IPS-18a (cell line): Measurements from ENCODE around the gene CPD.
"Not testable (repeated sequence)": the region's sequence is repeated elsewhere in the genome, so short reads cannot be mapped to it uniquely, and the experiment has no call there.

ENCODE experiments used
- H3K27ac ChIP-seq: one replicate; pipeline ENCODE4 v1.5.1; 2013; ENCODE audit warnings: low read length
- H3K27me3 ChIP-seq: one replicate; pipeline ENCODE4 v1.6.1; 2013; ENCODE audit warnings: mild to moderate bottlenecking, low read length; ENCODE audit not compliant: control insufficient read depth, insufficient read depth
- H3K36me3 ChIP-seq: one replicate; pipeline ENCODE4 v1.6.1; 2013; ENCODE audit warnings: low read depth, low read length; ENCODE audit not compliant: control insufficient read depth
- H3K4me1 ChIP-seq: one replicate; pipeline ENCODE4 v1.6.1; 2013; ENCODE audit warnings: low read depth, low read length; ENCODE audit not compliant: control insufficient read depth
- H3K4me3 ChIP-seq: one replicate; pipeline ENCODE4 v1.5.1; 2013; ENCODE audit warnings: low read length
- H3K9ac ChIP-seq: one replicate; pipeline ENCODE4 v1.6.1; 2013; ENCODE audit warnings: mild to moderate bottlenecking, low read length, moderate library complexity
- H3K9me3 ChIP-seq: one replicate; pipeline ENCODE4 v1.6.1; 2013; ENCODE audit warnings: low read depth, low read length; ENCODE audit not compliant: control insufficient read depth

Gene CPD

DNA sequence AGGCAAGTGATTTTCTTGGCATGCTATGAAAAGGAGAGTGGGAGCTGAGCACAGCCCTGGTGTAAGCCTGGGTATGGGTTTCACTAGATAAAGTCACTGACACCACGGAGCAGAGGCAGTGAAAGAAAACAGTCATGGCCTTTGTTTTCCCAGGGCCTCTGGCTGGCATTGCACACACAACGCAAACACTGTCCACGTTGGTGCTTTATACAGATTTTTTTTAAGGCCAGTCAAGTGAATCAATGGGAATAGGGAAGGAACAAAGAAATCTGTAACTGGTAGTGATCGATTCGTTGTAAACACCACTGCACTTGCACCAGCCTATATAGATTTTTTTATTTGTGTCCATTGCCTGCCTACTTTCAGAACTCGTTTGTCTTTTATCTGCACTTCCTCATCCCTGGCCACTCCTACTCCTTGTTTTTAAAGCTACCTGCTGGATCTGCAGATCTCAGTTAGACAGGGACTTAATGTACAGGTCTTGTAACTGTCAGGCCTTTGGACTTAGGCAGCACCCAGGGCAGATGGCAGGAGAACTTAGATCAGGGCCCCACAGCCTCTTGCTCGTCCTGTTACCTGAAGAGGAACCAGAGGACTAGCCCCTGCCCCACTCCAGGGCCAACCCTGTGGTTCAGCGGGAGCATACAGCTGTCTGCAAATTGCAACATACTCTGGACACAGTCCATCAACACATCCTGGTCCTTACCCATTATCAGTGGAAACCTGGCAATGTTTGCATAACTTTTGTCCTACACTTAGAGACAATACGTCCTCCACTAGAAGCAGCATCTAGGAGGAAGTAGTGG, 34.2 kb upstream of the CPD start:
- Histone ChIP-seq H3K9me3 (no peaks in the 10 kb centered on the region), H3K27ac (no peak overlapping the region), H3K27me3 (no peaks in the 10 kb centered on the region), H3K4me3 (no peak overlapping the region), H3K4me1 (peaks cover 12% of the 10 kb centered on the region), H3K36me3 (no peaks in the 10 kb centered on the region), H3K9ac (no peak overlapping the region)

DNA sequence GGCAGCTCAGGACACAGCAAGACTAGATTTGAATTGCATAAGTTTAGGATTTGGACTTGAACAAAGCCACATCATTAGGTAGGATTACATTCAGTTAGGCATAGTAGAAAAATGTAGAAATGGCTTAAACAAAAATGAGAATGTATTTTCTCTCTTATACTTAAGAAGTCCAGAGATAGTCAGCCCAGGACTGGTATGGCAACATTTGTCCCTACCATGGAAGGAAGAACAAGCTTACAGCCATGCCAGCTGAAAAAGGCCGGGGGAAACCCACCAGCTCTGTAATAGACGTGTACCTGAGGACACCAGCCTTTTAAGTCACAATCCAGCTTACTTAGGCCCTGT, 33.7 kb upstream of the CPD start:
- Histone ChIP-seq H3K9me3 (no peaks in the 10 kb centered on the region), H3K36me3 (no peaks in the 10 kb centered on the region), H3K27ac (no peak overlapping the region), H3K4me3 (no peak overlapping the region), H3K27me3 (no peaks in the 10 kb centered on the region), H3K9ac (no peak overlapping the region), H3K4me1 (peaks cover 8% of the 10 kb centered on the region)

DNA sequence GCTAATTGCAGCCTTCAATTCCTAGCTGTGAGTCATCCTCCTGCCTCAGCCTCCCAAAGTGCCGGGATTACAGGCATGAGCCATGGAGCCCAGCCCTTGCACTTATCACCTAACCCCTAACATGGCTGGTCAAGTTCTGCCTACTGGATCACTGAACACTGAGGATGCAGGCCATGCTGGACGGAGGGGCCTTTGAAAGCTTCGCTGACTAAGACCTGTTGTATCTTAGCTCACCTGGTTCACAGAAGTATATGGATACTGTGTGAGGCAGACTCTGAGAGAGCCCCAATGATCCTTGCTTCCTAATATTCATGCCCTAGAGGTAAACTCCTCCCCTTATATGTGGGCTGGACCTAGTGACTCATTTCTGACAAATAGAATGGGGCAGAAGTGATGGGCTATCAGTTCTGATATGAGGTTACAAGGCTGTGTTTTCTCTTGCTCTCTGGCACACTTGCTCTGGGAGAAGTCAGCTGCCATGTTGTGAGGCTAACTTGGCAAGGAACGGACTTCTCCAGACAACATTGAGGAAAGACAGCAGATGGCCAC, 33.1 kb upstream of the CPD start:
- Histone ChIP-seq H3K4me3 (no peak overlapping the region), H3K27me3 (no peaks in the 10 kb centered on the region), H3K36me3 (no peaks in the 10 kb centered on the region), H3K9me3 (no peaks in the 10 kb centered on the region), H3K9ac (no peak overlapping the region), H3K4me1 (peaks cover 3% of the 10 kb centered on the region), H3K27ac (no peak overlapping the region)

DNA sequence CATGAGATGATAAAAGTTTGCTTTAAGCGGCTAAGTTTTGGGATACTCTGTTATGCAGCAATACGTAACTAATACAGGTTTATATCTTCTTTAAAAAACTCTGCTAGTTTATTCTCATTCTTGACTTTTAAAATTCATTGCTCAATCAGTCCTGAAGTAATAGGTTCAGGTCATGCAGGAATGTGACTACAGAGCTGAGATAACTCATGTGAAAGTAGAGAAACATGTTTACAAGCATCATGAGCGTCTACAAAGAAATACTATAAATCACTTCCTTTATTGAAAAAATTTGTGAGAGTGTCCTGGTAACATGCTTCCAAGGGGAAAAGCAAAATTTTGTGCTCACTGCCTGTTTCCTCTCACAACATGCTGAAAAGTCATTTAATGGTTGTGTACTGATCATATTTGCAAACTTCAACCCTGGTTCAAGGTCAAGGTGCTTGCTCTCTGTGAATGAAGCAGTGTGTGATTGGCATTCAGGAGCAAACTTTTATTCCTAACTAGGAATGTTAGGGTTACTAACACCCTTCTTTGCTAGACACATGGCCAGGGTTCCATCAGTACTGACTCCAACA, 32.4 kb upstream of the CPD start:
- Histone ChIP-seq H3K9me3 (no peaks in the 10 kb centered on the region), H3K4me1 (no peaks in the 10 kb centered on the region), H3K36me3 (no peaks in the 10 kb centered on the region), H3K4me3 (no peak overlapping the region), H3K9ac (no peak overlapping the region), H3K27me3 (no peaks in the 10 kb centered on the region), H3K27ac (no peak overlapping the region)

DNA sequence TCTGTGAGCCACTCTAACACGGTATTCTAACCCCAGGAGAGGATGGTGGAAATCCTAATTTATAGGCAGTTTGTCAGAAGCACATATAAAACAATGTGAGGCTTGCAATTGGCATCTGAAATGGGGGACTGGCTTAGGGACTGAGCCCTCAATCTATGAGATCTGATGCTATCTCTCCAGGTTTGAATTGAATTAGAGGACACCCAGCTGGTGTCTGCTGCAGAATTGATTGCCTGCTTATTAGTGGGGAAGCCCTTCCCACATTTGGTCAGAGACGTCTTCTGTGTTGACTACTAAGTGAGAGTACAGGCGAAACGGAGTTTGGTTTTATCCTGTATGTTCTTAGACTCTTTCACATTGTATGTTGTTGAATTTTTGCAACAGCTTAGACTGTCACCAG, 31.2 kb upstream of the CPD start:
- H3K9ac ChIP-seq, result no peak overlapping the region
- no peaks in the 10 kb centered on the region for H3K4me1 ChIP-seq
- no peaks in the 10 kb centered on the region for H3K27me3 ChIP-seq
- H3K4me3 ChIP-seq, result no peak overlapping the region
- no peaks in the 10 kb centered on the region for H3K9me3 ChIP-seq
- no peaks in the 10 kb centered on the region for H3K36me3 ChIP-seq
- no peak overlapping the region for H3K27ac ChIP-seq

DNA sequence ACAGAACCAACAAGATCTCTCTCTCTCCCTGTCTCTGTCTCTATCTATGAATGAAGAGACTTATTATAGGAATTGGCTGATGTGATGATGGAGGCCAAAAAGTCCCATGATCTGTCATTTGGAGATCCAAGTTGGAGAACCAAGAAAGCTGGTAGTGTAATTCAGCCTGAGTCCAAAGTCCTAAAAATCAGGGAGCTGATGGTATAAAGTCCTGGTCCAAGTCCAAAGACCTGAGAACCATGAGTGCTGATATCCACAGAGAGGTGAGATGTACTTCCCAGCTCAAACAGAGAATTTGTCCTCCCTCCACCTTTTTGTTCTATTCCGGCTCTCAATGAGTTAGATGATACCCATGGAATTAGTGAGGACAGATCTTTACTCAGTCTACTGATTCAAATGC, 29.5 kb upstream of the CPD start:
- Histone ChIP-seq H3K9me3 (no peaks in the 10 kb centered on the region), H3K27me3 (no peaks in the 10 kb centered on the region), H3K4me1 (no peaks in the 10 kb centered on the region), H3K4me3 (no peak overlapping the region), H3K27ac (no peak overlapping the region), H3K36me3 (no peaks in the 10 kb centered on the region), H3K9ac (no peak overlapping the region)

DNA sequence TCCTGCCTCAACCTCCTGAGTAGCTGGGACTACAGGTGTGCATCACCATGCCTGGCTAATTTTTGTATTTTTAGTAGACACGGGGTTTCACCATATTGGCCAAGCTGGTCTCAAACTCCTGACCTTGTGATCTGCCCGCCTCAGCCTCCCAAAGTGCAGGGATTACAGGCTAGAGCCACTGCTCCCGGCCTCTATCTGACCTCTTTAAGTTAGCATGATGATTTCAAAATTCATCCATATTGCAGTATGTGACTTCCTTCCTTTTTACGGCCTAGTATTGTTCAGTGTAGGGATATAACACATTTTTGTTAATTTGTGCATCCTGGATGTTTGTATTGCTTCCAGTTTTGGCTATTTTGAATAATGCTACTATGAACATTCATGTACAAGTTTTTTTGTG, 27.5 kb upstream of the CPD start:
- H3K27ac ChIP-seq, H3K4me3 ChIP-seq, H3K9me3 ChIP-seq, H3K9ac ChIP-seq, H3K27me3 ChIP-seq, H3K36me3 ChIP-seq, H3K4me1 ChIP-seq: not testable (repeated sequence)

DNA sequence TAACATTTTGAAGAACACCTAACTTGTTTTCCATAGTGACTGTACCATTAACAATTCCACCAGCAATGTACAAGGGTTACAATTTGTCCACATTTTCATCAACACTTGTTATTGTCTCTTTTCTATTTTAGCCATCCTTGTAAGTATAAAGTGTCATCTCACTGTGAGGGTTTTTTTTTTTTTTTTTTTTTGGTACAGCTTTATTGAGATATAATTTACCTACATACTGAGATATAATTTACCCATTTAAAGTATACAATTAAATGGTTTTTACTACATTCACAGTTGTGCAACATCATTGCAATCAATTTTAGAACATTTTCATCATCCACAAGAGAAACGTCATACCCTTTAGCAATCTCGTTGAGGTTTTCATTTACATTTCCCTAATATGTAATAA, 27.0 kb upstream of the CPD start:
- Histone ChIP-seq H3K9me3 (no peaks in the 10 kb centered on the region), H3K27me3 (no peaks in the 10 kb centered on the region), H3K27ac (no peak overlapping the region), H3K36me3 (no peaks in the 10 kb centered on the region), H3K4me3 (no peak overlapping the region), H3K4me1 (peaks cover 6% of the 10 kb centered on the region), H3K9ac (no peak overlapping the region)

DNA sequence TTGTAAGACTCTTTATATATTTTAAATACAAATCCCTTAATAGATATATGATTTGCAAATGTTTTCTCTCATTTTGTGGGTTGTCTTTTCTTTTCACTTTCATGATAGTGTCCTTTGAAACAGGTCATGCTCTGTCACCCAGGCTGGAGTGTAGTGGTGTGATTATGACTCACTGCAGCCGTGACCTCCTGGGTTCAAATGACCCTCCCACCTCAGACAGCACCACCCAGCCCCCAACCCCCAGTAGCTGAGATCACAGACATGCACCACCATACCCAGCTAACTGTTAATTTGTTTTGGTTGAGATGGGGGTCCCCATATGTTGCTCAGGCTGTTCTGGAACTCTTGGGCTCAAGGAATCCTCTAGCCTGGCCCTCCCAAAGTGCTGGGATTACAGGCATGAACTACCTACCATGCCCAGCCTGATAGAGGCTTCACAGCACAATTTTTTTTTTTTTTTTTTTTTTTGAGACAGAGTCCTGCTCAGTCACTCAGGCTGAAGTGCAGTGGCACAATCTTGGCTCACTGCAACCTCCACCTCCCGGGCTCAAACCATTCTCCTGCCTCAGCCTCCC, 26.4 kb upstream of the CPD start:
- H3K4me1 ChIP-seq, result peaks cover 6% of the 10 kb centered on the region

DNA sequence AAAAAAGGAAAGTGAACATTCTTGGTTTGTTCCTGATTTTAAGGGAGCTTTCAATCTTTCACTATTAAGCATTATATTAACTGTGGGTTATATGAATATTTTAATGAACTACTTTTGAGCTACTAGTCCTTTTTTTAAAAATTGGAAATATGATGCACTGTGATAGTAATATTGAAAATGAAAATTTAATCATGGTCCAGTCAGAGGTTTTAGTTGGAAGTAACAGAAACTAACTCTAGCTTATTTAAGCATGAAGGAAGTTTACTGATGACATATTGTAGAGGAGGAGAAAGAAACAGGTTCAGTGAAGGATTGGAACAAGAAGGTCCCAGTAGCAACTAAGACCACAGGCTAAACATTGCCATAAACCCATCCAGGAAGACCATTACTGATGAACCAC, 24.0 kb upstream of the CPD start:
- Histone ChIP-seq H3K27me3 (no peaks in the 10 kb centered on the region), H3K27ac (no peak overlapping the region), H3K4me1 (peaks cover 6% of the 10 kb centered on the region), H3K9ac (no peak overlapping the region), H3K9me3 (no peaks in the 10 kb centered on the region), H3K36me3 (no peaks in the 10 kb centered on the region), H3K4me3 (no peak overlapping the region)

More for the DNA sequence above, 26.4 kb upstream of the CPD start:
- H3K27ac ChIP-seq, result no peak overlapping the region
- H3K4me3 ChIP-seq, result no peak overlapping the region
- H3K9ac ChIP-seq, result no peak overlapping the region
- H3K36me3 ChIP-seq, result no peaks in the 10 kb centered on the region
- H3K9me3 ChIP-seq, result no peaks in the 10 kb centered on the region
- H3K27me3 ChIP-seq, result no peaks in the 10 kb centered on the region

DNA sequence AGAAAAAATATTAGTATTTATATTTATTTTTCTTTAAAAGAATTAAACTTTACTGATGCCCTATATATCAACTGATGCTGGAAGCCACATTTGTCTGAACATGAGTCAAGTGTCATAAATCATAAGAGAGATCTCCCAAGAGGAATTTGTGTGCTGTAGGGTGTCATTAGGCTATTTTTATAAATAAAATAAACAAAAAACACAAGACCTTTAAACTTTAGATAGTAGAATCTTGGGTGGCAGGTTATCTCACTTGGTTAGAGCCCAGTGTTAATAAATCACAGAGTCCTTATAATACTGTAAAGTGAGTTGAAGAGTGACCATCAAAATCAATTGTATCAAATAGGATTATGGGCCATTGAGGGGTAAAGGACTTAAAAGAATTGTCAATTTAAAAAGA, 21.3 kb upstream of the CPD start:
- Histone ChIP-seq H3K27ac (no peak overlapping the region), H3K4me3 (no peak overlapping the region), H3K4me1 (peaks cover 6% of the 10 kb centered on the region), H3K36me3 (no peaks in the 10 kb centered on the region), H3K9ac (no peak overlapping the region), H3K9me3 (peaks cover 3% of the 10 kb centered on the region), H3K27me3 (no peaks in the 10 kb centered on the region)
